ENCODE measurements around the gene ZNRD2.

The ZNRD2 gene

GRCh38 chr11:65545853-65546216, 24.4 kb upstream of the ZNRD2 start:
- no peak for FAIRE-seq
- no peak for DNase-seq (ENCODE audit: insufficient read length, low spot score)
- no peak for TF ChIP-seq POLR2A (IDR thresholded peaks at IDR 0.05; ENCODE audit: low read depth, low read length)

GRCh38 chr11:65546217-65546958, 23.9 kb upstream of the ZNRD2 start:
- DNase-seq (ENCODE audit: insufficient read length, low spot score) (no peak), FAIRE-seq (no peak)
- no peak for TF ChIP-seq POLR2A (IDR thresholded peaks at IDR 0.05; ENCODE audit: low read depth, low read length)

- no peak for TF ChIP-seq POLR2A (IDR thresholded peaks at IDR 0.05; ENCODE audit: low read depth, low read length)
Observed at GRCh38 chr11:65547446-65548125, 22.7 kb upstream of the ZNRD2 start.

GRCh38 chr11:65548395-65548794, 21.9 kb upstream of the ZNRD2 start:
- FAIRE-seq (no peak), DNase-seq (ENCODE audit: insufficient read length, low spot score) (no peak)
- no peak for TF ChIP-seq POLR2A (IDR thresholded peaks at IDR 0.05; ENCODE audit: low read depth, low read length)

More at GRCh38 chr11:65547446-65548125, 22.7 kb upstream of the ZNRD2 start:
- no peak for FAIRE-seq
- DNase-seq (ENCODE audit: insufficient read length, low spot score), result no peak

GRCh38 chr11:65549096-65549495, 21.2 kb upstream of the ZNRD2 start:
- DNase-seq (ENCODE audit: insufficient read length, low spot score), result no peak
- FAIRE-seq, result no peak

GRCh38 chr11:65551572-65552387, 18.5 kb upstream of the ZNRD2 start:
- no peak for TF ChIP-seq POLR2A (IDR thresholded peaks at IDR 0.05; ENCODE audit: low read depth, low read length)
- DNase-seq (ENCODE audit: insufficient read length, low spot score), result no peak
- FAIRE-seq, result no peak

More at GRCh38 chr11:65549096-65549495, 21.2 kb upstream of the ZNRD2 start:
- no peak for TF ChIP-seq POLR2A (IDR thresholded peaks at IDR 0.05; ENCODE audit: low read depth, low read length)

GRCh38 chr11:65552388-65552951, 17.8 kb upstream of the ZNRD2 start:
- DNase-seq (ENCODE audit: insufficient read length, low spot score), result no peak
- 0 out of 2 replicates have a peak, but pooled peaks have one; percentile 4 for TF ChIP-seq POLR2A (IDR thresholded peaks at IDR 0.05; ENCODE audit: low read depth, low read length)
- no peak for FAIRE-seq

- TF ChIP-seq POLR2A (IDR thresholded peaks at IDR 0.05; ENCODE audit: low read depth, low read length), result no peak
- FAIRE-seq, result no peak
- no peak for DNase-seq (ENCODE audit: insufficient read length, low spot score)
Observed at GRCh38 chr11:65553301-65554001, 16.8 kb upstream of the ZNRD2 start.

GRCh38 chr11:65554057-65554818, 16.0 kb upstream of the ZNRD2 start:
- no peak for TF ChIP-seq POLR2A (IDR thresholded peaks at IDR 0.05; ENCODE audit: low read depth, low read length)
- FAIRE-seq, result no peak
- DNase-seq (ENCODE audit: insufficient read length, low spot score), result no peak

GRCh38 chr11:65554842-65555430, 15.3 kb upstream of the ZNRD2 start:
- DNase-seq (ENCODE audit: insufficient read length, low spot score) (no peak), FAIRE-seq (no peak)

GRCh38 chr11:65555693-65556231, 14.5 kb upstream of the ZNRD2 start:
- FAIRE-seq (peak; percentile 53), DNase-seq (ENCODE audit: insufficient read length, low spot score) (peak; percentile 92)
- peak; percentile 41; the same call in 1 of the 2 replicates for TF ChIP-seq POLR2A (IDR thresholded peaks at IDR 0.05; ENCODE audit: low read depth, low read length)

More at GRCh38 chr11:65554842-65555430, 15.3 kb upstream of the ZNRD2 start:
- TF ChIP-seq POLR2A (IDR thresholded peaks at IDR 0.05; ENCODE audit: low read depth, low read length), result no peak

Measured in H54 (cell line).